Lung (tissue), 12 donors: ENCODE measurements around the gene ITGB6. TPM values are rescaled to one million over a fixed set of nuclear protein-coding genes. Genes with fewer than 3 reads are reported as not detected.

Source experiments
- ATAC-seq: fragments of 200-7000 bp; cut with Tn5 transposase; one replicate; pipeline ENCODE4 v1.9.1; 2020; ENCODE audit warnings: moderate number of reproducible peaks; ENCODE audit not compliant: insufficient read depth, low FRiP score
- DNase-seq, 3 donors: peaks; one replicate each; pipeline ENCODE4 v3.0.0-alpha.2; 2013 to 2017
- H3K27ac ChIP-seq, 2 donors: one replicate each; pipeline ENCODE4 v1.5.1; 2013; ENCODE audit warnings: mild to moderate bottlenecking in 2 of 2, moderate library complexity in 2 of 2, control low read depth in 1 of 2, inconsistent platforms in 1 of 2, low read depth in 1 of 2, low read length in 1 of 2
- H3K27me3 ChIP-seq, 3 donors: one replicate each; pipeline ENCODE4 v1.5.1; 2013; ENCODE audit warnings: low read length in 2 of 3; ENCODE audit not compliant: control insufficient read depth in 3 of 3, insufficient read depth in 3 of 3
- H3K36me3 ChIP-seq, 4 donors: one replicate each; pipeline ENCODE4 v1.5.1; 2013; ENCODE audit warnings: low read length in 4 of 4, mild to moderate bottlenecking in 1 of 4, moderate library complexity in 1 of 4; ENCODE audit not compliant: control insufficient read depth in 4 of 4, insufficient read depth in 4 of 4
- H3K4me1 ChIP-seq, 5 donors: one replicate each; pipeline ENCODE4 v1.5.1; 2013; ENCODE audit warnings: low read length in 5 of 5, mild to moderate bottlenecking in 2 of 5, moderate library complexity in 1 of 5; ENCODE audit not compliant: control insufficient read depth in 5 of 5, insufficient read depth in 5 of 5
- H3K4me3 ChIP-seq: one replicate; pipeline ENCODE4 v1.5.1; 2013; ENCODE audit warnings: mild to moderate bottlenecking, control low read depth, moderate library complexity
- H3K9ac ChIP-seq, 2 donors: one replicate each; pipeline ENCODE4 v1.5.1; 2013; ENCODE audit warnings: low read length in 2 of 2, control low read depth in 1 of 2; ENCODE audit not compliant: insufficient read depth in 1 of 2
- H3K9me3 ChIP-seq, 4 donors: one replicate each; pipeline ENCODE4 v1.5.1; 2013; ENCODE audit warnings: low read length in 3 of 4, mild to moderate bottlenecking in 1 of 4, moderate library complexity in 1 of 4; ENCODE audit not compliant: control insufficient read depth in 4 of 4, insufficient read depth in 3 of 4
- CTCF ChIP-seq: IDR thresholded peaks from 2 replicates; pipeline ENCODE4 v1.5.1; 2012; ENCODE audit warnings: mild to moderate bottlenecking; ENCODE audit errors: control extremely low read depth, extremely low read depth
- WGBS, 2 donors: extraction: QIAGEN DNeasy Blood & Tissue Kit; methylation state at CpG; one replicate each; pipeline ENCODE4 v1.1.7; 2013; 5-methylcytosine and 5-hydroxymethylcytosine counted together
- polyA plus RNA-seq, 2 donors: library from polyadenylated mRNA; stranded (reverse); fragments of 200-250 nt; gene quantifications; one replicate each; pipeline ENCODE4 v1.2.1, GENCODE V29; 2013
- total RNA-seq, 2 donors: library from RNA; depleted of rRNA in 1 of 2; stranded (reverse); fragments of >200 nt in 1 of 2; gene quantifications; one replicate each; pipeline ENCODE4 v1.2.1, GENCODE V29; 2014 to 2021
- donor health status: control.
- donor health status: control.
- donor health status: Bipolar disorder and iron deficiency.
- donor health status: healthy.
- donor health status: DM: yes; HTN: yes; CAD: no.

ITGB6 gene
- total and polyA plus RNA-seq, 4 donors, result 35.1 to 141 (median 41.8) TPM

- WGBS, 2 donors, result 79 to 86% methylated on average over 4 of the region's 4 CpGs
- ATAC-seq, result no peak
- TF ChIP-seq CTCF, result no peak
- Histone ChIP-seq H3K36me3 (no peaks in the 10 kb centered on the region), H3K27ac (no peak overlapping the region), H3K9me3 (peaks cover 0 to 46% (median 36%) of the 10 kb centered on the region in 4 donors), H3K27me3 (no peaks in the 10 kb centered on the region), H3K4me1 (no peaks in the 10 kb centered on the region), H3K4me3 (no peak overlapping the region), H3K9ac (no peak overlapping the region)
- DNase-seq, result no peak
These were observed 112.0 kb downstream of the ITGB6 start for GRCh38 chr2:160087854-160088745.

- TF ChIP-seq CTCF, result no peak
- Histone ChIP-seq H3K27me3 (no peaks in the 10 kb centered on the region), H3K9me3 (peaks cover 0 to 44% (median 36%) of the 10 kb centered on the region in 4 donors), H3K4me3 (no peak overlapping the region), H3K4me1 (no peaks in the 10 kb centered on the region), H3K27ac (no peak overlapping the region), H3K36me3 (no peaks in the 10 kb centered on the region), H3K9ac (no peak overlapping the region)
- DNase-seq (no peak), ATAC-seq (no peak)
- 88 to 98% methylated on average over 3 of the region's 3 CpGs for WGBS, 2 donors
These were observed 114.4 kb downstream of the ITGB6 start for GRCh38 chr2:160085662-160086061.

- Histone ChIP-seq H3K27ac (no peak overlapping the region), H3K9ac (no peak overlapping the region), H3K36me3 (no peaks in the 10 kb centered on the region), H3K4me1 (peaks cover 0 to 10% (median 0%) of the 10 kb centered on the region in 5 donors), H3K4me3 (no peak overlapping the region), H3K9me3 (peaks cover 0 to 3% (median 0%) of the 10 kb centered on the region in 4 donors), H3K27me3 (peaks cover 0 to 3% (median 0%) of the 10 kb centered on the region in 3 donors)
- no peak for TF ChIP-seq CTCF
- no peak for DNase-seq
- 86 to 96% methylated on average over 4 of the region's 4 CpGs for WGBS, 2 donors
- ATAC-seq, result no peak
These were observed 121.9 kb downstream of the ITGB6 start for GRCh38 chr2:160077912-160078810.
